A549 treated with RU486 at 1 μM for 4 hours (cell line): ENCODE data around the gene DUSP14. TPM values are rescaled to one million over a fixed set of nuclear protein-coding genes. Genes with fewer than 3 reads are reported as not detected.

ENCODE experiments used
- total RNA-seq: library from RNA; stranded (reverse); fragments of 200-300 nt; extraction: Qiagen RNA extraction; gene quantifications from 5 replicates; pipeline ENCODE4 v1.2.3, GENCODE V29; 2022; ENCODE audit warnings: low read depth

DUSP14 gene, protein sequence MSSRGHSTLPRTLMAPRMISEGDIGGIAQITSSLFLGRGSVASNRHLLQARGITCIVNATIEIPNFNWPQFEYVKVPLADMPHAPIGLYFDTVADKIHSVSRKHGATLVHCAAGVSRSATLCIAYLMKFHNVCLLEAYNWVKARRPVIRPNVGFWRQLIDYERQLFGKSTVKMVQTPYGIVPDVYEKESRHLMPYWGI
- total RNA-seq, result 41.0 to 53.5 TPM (median 51.8 TPM) in 5 replicates

DNA sequence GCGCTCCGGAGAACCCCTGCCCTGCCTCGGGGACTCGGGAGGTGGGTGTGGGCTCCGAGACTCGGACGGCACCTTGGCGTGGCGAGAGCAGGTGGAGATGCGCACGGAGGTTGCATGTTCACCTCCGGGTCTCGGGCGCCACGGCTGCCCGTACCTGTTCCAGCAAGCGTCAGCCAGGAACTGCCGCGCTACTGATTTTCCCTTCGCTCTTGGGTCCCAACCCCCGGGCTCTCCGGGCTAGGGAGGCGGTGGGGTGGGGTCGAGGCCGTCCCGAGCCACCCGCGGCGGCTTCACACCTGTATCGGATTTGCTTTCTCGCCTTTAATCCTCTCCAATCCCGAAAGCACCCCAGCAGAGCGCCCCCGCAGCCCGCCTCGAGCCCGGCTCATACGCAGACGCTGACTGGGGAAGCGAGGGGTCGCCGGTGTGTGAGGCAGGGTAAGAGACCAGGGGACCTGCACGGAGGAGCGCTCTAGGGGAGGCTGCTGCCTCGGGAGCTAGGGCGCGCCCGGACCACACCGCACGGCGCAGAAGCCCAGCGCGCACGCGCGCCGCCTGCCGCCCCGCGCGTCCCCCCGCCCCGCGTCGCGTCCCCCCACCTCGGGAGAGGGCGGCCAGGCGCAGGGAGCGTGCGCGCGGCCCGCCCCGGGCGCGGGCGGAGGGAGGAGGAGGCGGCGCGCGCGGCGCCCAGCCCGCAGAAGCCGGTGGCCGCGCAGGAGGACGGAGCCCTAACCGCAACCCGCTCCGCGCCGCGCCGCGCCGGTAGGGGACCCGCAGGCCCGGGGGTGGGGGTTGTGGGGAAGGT, at the start of gene DUSP14:
Gene DUSP14 (plus strand): TSS at position 695 of the 805 bp plus-strand sequence. CDS start 22,382 bp downstream, outside the sequence.

Other genes with a start within 250 kb of the DUSP14 start
- not detected in 5 replicates for gene C17orf78, start 113.9 kb upstream of the DUSP14 start, total RNA-seq
- gene ACACA, start 83.1 kb upstream of the DUSP14 start, total RNA-seq, result 49.9 to 61.7 TPM (median 52.3 TPM) in 5 replicates
- 10.6 to 15.2 TPM (median 12.6 TPM) in 5 replicates for gene TADA2A, start 83.0 kb upstream of the DUSP14 start, total RNA-seq
- 11.7 to 14.4 TPM (median 12.6 TPM) in 5 replicates for gene SYNRG, start 119.5 kb downstream of the DUSP14 start, total RNA-seq
- gene DDX52, start 153.6 kb downstream of the DUSP14 start, total RNA-seq, result 26.3 to 32.7 TPM (median 29.9 TPM) in 5 replicates